ENCODE measurements around the gene SULT1A1.
"Not testable (repeated sequence)": the region's sequence is repeated elsewhere in the genome, so short reads cannot be mapped to it uniquely, and the experiment has no call there.

Gene SULT1A1

DNA sequence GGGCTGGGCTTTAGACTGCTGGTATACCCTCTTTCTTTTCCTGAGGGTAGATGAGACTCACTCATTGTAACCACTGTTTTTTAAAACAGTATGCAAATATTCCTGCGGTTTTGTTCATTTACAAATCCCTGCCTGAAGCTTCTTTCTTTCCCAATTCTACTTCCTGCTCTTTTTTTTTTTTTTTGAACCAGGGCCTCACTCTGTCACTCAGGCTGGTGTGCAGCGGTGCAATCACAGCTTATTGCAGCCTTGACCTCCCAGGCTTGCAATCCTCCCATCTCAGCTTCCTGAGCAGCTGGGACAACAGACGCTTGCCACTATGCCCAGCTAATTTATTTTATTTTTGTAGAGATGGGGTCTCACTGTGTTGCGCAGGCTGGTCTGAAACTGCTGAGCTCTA, 8.0 kb upstream of the SULT1A1 start:
- Histone ChIP-seq H3K9me3 (ENCODE audit: control insufficient read depth, low read length) (no peaks in the 10 kb centered on the region), H3K4me3 (ENCODE audit: extremely low read depth, insufficient read depth, low read length, poor library complexity, severe bottlenecking) (no peak overlapping the region), H3K27ac (ENCODE audit: low read depth, low read length, severe bottlenecking) (no peak overlapping the region), H3K36me3 (ENCODE audit: control insufficient read depth, insufficient read depth, low read length) (no peaks in the 10 kb centered on the region), H3K4me1 (ENCODE audit: control insufficient read depth, insufficient read depth, low read length, poor library complexity, severe bottlenecking) (no peaks in the 10 kb centered on the region)
- WGBS, 2 experiments (ENCODE audit: insufficient coverage in 2 of 2), result 63 to 71% methylated on average over 1 to 3 of the region's 4 CpGs

- WGBS, 2 experiments (ENCODE audit: insufficient coverage in 2 of 2), result 86 to 91% methylated on average over 7 of the region's 7 CpGs
- H3K4me3 ChIP-seq (ENCODE audit: extremely low read depth, insufficient read depth, low read length, poor library complexity, severe bottlenecking), result no peak overlapping the region
- no peaks in the 10 kb centered on the region for H3K36me3 ChIP-seq (ENCODE audit: control insufficient read depth, insufficient read depth, low read length)
- H3K9me3 ChIP-seq (ENCODE audit: control insufficient read depth, low read length), result no peaks in the 10 kb centered on the region
- H3K27ac ChIP-seq (ENCODE audit: low read depth, low read length, severe bottlenecking), result no peak overlapping the region
- no peaks in the 10 kb centered on the region for H3K4me1 ChIP-seq (ENCODE audit: control insufficient read depth, insufficient read depth, low read length, poor library complexity, severe bottlenecking)
Observed at GRCh38 chr16:28616636-28617035, 6.8 kb upstream of the SULT1A1 start.

GRCh38 chr16:28616224-28616577, 6.4 kb upstream of the SULT1A1 start:
- H3K36me3 ChIP-seq (ENCODE audit: control insufficient read depth, insufficient read depth, low read length); H3K9me3 ChIP-seq (ENCODE audit: control insufficient read depth, low read length); H3K4me3 ChIP-seq (ENCODE audit: extremely low read depth, insufficient read depth, low read length, poor library complexity, severe bottlenecking); H3K27ac ChIP-seq (ENCODE audit: low read depth, low read length, severe bottlenecking); H3K4me1 ChIP-seq (ENCODE audit: control insufficient read depth, insufficient read depth, low read length, poor library complexity, severe bottlenecking): not testable (repeated sequence)
- 83 to 87% methylated on average over 4 to 7 of the region's 7 CpGs for WGBS, 2 experiments (ENCODE audit: insufficient coverage in 2 of 2)

- 57 to 67% methylated on average over 3 to 11 of the region's 24 CpGs for WGBS, 2 experiments (ENCODE audit: insufficient coverage in 2 of 2)
- not testable (repeated sequence) for H3K4me3 ChIP-seq (ENCODE audit: extremely low read depth, insufficient read depth, low read length, poor library complexity, severe bottlenecking); H3K9me3 ChIP-seq (ENCODE audit: control insufficient read depth, low read length); H3K36me3 ChIP-seq (ENCODE audit: control insufficient read depth, insufficient read depth, low read length); H3K27ac ChIP-seq (ENCODE audit: low read depth, low read length, severe bottlenecking); H3K4me1 ChIP-seq (ENCODE audit: control insufficient read depth, insufficient read depth, low read length, poor library complexity, severe bottlenecking)
Observed at GRCh38 chr16:28615486-28616223, 5.8 kb upstream of the SULT1A1 start.

DNA sequence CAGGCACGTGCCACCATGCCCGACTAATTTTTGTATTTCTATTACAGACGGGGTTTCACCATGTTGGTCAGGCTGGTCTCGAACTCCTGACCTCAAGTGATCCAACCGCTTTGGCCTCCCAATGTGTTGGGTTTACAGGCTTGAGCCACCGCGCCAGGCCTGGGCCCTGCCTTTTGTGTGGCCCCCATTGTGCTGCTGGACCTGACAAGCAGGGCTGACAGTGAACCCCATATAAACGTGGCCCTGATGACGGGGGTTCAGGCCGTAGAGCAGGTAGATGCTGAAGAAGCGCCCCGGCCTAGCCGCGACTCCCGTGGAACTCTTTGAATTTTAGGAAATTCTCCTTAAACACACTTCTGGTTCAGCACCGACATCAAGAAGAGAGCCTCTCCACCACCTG, 4.7 kb upstream of the SULT1A1 start:
- not testable (repeated sequence) for H3K9me3 ChIP-seq (ENCODE audit: control insufficient read depth, low read length); H3K4me1 ChIP-seq (ENCODE audit: control insufficient read depth, insufficient read depth, low read length, poor library complexity, severe bottlenecking); H3K4me3 ChIP-seq (ENCODE audit: extremely low read depth, insufficient read depth, low read length, poor library complexity, severe bottlenecking); H3K27ac ChIP-seq (ENCODE audit: low read depth, low read length, severe bottlenecking); H3K36me3 ChIP-seq (ENCODE audit: control insufficient read depth, insufficient read depth, low read length)
- 80% methylated on average over 2 of the region's 16 CpGs; no CpG with 5 or more reads in 1 of the 2 experiments for WGBS, 2 experiments (ENCODE audit: insufficient coverage in 2 of 2)

DNA sequence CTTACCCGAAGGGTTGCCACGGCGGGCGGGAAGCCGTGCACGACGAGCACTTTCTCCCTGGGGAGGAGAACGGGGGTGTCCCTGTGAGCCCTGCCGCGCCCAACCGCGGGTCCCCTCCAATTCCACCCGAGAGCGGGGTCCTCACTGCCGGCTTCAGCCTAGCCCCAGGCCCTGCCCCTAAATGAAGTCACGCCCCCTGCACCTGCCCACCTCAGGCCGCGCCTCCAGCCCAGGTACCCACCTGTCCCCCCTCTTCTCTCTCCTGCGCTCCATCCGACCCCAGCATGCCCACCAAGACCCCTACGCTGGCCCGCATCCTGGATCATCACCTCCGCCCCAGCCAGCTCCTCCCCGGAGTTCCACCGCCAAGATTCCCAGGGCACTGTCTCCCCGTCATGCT, 4.1 kb upstream of the SULT1A1 start:
- not testable (repeated sequence) for H3K4me1 ChIP-seq (ENCODE audit: control insufficient read depth, insufficient read depth, low read length, poor library complexity, severe bottlenecking); H3K4me3 ChIP-seq (ENCODE audit: extremely low read depth, insufficient read depth, low read length, poor library complexity, severe bottlenecking); H3K27ac ChIP-seq (ENCODE audit: low read depth, low read length, severe bottlenecking); H3K36me3 ChIP-seq (ENCODE audit: control insufficient read depth, insufficient read depth, low read length); H3K9me3 ChIP-seq (ENCODE audit: control insufficient read depth, low read length)
- WGBS, 2 experiments (ENCODE audit: insufficient coverage in 2 of 2), result no CpG with 5 or more reads among the region's 26 CpGs

GRCh38 chr16:28612359-28613280, 2.8 kb upstream of the SULT1A1 start:
- not testable (repeated sequence) for H3K4me1 ChIP-seq (ENCODE audit: control insufficient read depth, insufficient read depth, low read length, poor library complexity, severe bottlenecking); H3K4me3 ChIP-seq (ENCODE audit: extremely low read depth, insufficient read depth, low read length, poor library complexity, severe bottlenecking); H3K36me3 ChIP-seq (ENCODE audit: control insufficient read depth, insufficient read depth, low read length); H3K9me3 ChIP-seq (ENCODE audit: control insufficient read depth, low read length); H3K27ac ChIP-seq (ENCODE audit: low read depth, low read length, severe bottlenecking)
- WGBS, 2 experiments (ENCODE audit: insufficient coverage in 2 of 2), result no CpG with 5 or more reads among the region's 17 CpGs

GRCh38 chr16:28610595-28611191, 849 bp upstream of the SULT1A1 start:
- H3K4me1 ChIP-seq (ENCODE audit: control insufficient read depth, insufficient read depth, low read length, poor library complexity, severe bottlenecking), result no peaks in the 10 kb centered on the region
- 92% methylated on average over 5 to 7 of the region's 10 CpGs for WGBS, 2 experiments (ENCODE audit: insufficient coverage in 2 of 2)
- no peak overlapping the region for H3K4me3 ChIP-seq (ENCODE audit: extremely low read depth, insufficient read depth, low read length, poor library complexity, severe bottlenecking)
- H3K9me3 ChIP-seq (ENCODE audit: control insufficient read depth, low read length), result no peaks in the 10 kb centered on the region
- no peaks in the 10 kb centered on the region for H3K36me3 ChIP-seq (ENCODE audit: control insufficient read depth, insufficient read depth, low read length)
- no peak overlapping the region for H3K27ac ChIP-seq (ENCODE audit: low read depth, low read length, severe bottlenecking)

GRCh38 chr16:28608867-28609596, 812 bp downstream of the SULT1A1 start:
- WGBS, 2 experiments (ENCODE audit: insufficient coverage in 2 of 2), result 93 to 100% methylated on average over 6 of the region's 11 CpGs
- H3K4me3 ChIP-seq (ENCODE audit: extremely low read depth, insufficient read depth, low read length, poor library complexity, severe bottlenecking), result peak overlapping the region; percentile 11
- not testable (repeated sequence) for H3K27ac ChIP-seq (ENCODE audit: low read depth, low read length, severe bottlenecking); H3K4me1 ChIP-seq (ENCODE audit: control insufficient read depth, insufficient read depth, low read length, poor library complexity, severe bottlenecking); H3K36me3 ChIP-seq (ENCODE audit: control insufficient read depth, insufficient read depth, low read length); H3K9me3 ChIP-seq (ENCODE audit: control insufficient read depth, low read length)

GRCh38 chr16:28608496-28608808, 1.4 kb downstream of the SULT1A1 start:
- H3K9me3 ChIP-seq (ENCODE audit: control insufficient read depth, low read length); H3K27ac ChIP-seq (ENCODE audit: low read depth, low read length, severe bottlenecking); H3K4me3 ChIP-seq (ENCODE audit: extremely low read depth, insufficient read depth, low read length, poor library complexity, severe bottlenecking); H3K36me3 ChIP-seq (ENCODE audit: control insufficient read depth, insufficient read depth, low read length); H3K4me1 ChIP-seq (ENCODE audit: control insufficient read depth, insufficient read depth, low read length, poor library complexity, severe bottlenecking): not testable (repeated sequence)
- WGBS, 2 experiments (ENCODE audit: insufficient coverage in 2 of 2), result no CpG with 5 or more reads among the region's 7 CpGs
